Breast epithelium (tissue), 4 donors: ENCODE data around the gene SLC10A3. TPM values are rescaled to one million over a fixed set of nuclear protein-coding genes. Genes with fewer than 3 reads are reported as not detected.
"Not testable (repeated sequence)": the region's sequence is repeated elsewhere in the genome, so short reads cannot be mapped to it uniquely, and the experiment has no call there.

Source experiments
- DNase-seq, 2 donors: peaks; one replicate each; pipeline ENCODE4 v3.0.0-alpha.2; 2019; ENCODE audit warnings: low spot score in 2 of 2
- H3K27ac ChIP-seq, 2 donors: fragments of 200-600 bp; sonication (generic) in 1 of 2; one replicate each; pipeline ENCODE4 v1.5.1; 2016 to 2019; ENCODE audit warnings: mild to moderate bottlenecking in 1 of 2
- H3K27me3 ChIP-seq, 2 donors: fragments of 200-600 bp; sonication (generic) in 1 of 2; one replicate each; pipeline versions ENCODE4 v1.5.1 to v1.6.0; 2017 to 2019; ENCODE audit warnings: control low read depth in 1 of 2, mild to moderate bottlenecking in 1 of 2
- H3K36me3 ChIP-seq: fragments of 200-600 bp; one replicate; pipeline ENCODE4 v1.5.1; 2019
- H3K4me1 ChIP-seq, 2 donors: fragments of 200-600 bp; sonication (generic); one replicate each; pipeline ENCODE4 v1.5.1; 2016 to 2019; ENCODE audit warnings: control low read depth in 1 of 2
- H3K4me3 ChIP-seq, 3 donors: fragments of 200-600 bp; sonication (generic); 1 replicate in 2 of 3; 2 replicates in 1 of 3; pipeline ENCODE4 v1.5.1; 2016 to 2019; ENCODE audit warnings: mild to moderate bottlenecking in 3 of 3, moderate library complexity in 2 of 3
- H3K9me3 ChIP-seq, 2 donors: fragments of 200-600 bp; sonication (generic) in 1 of 2; one replicate each; pipeline ENCODE4 v1.5.1; 2016 to 2019; ENCODE audit warnings: control low read depth in 1 of 2
- CTCF ChIP-seq, 3 donors: fragments of 450-650 bp; IDR thresholded peaks; one replicate each; pipeline ENCODE4 v1.5.1; 2016 to 2017; ENCODE audit warnings: antibody characterized with exemption in 3 of 3, mild to moderate bottlenecking in 3 of 3, moderate library complexity in 3 of 3
- POLR2A ChIP-seq: fragments of 450-650 bp; IDR thresholded peaks from one replicate; pipeline ENCODE4 v1.6.1; 2016; ENCODE audit warnings: antibody characterized with exemption, mild to moderate bottlenecking, moderate library complexity
- POLR2AphosphoS5 ChIP-seq, 3 donors: sonication (generic); formaldehyde crosslinking; IDR thresholded peaks; one replicate each; pipeline ENCODE4 v1.6.1; 2017; ENCODE audit warnings: antibody characterized with exemption in 3 of 3
- intact Hi-C: fragments of 100-400 bp; cut with DNase I; formaldehyde crosslinking; loops from one replicate; pipeline ENCODE4 v1.15.1; 2023; ENCODE audit warnings: low total_unique reads
- total RNA-seq, 3 donors: library from RNA; depleted of rRNA; stranded (reverse); fragments of >200 nt; gene quantifications; one replicate each; pipeline ENCODE4 v1.1.0, GENCODE V29; 2016

Gene SLC10A3
- total RNA-seq, 3 donors from 2014 or later: 17.0 to 24.0 (median 19.5) TPM

GRCh38 chrX:154502989-154503388 lies 12.6 kb upstream of the SLC10A3 start:
- Histone ChIP-seq H3K27me3 (peaks cover 0 to 32% of the 10 kb centered on the region in 2 donors), H3K27ac (no peak overlapping the region), H3K4me3 (no peak overlapping the region), H3K9me3 (no peaks in the 10 kb centered on the region), H3K4me1 (no peaks in the 10 kb centered on the region), H3K36me3 (no peaks in the 10 kb centered on the region)
- intact Hi-C loops: no loop called here
- no peak for DNase-seq
- no peak for TF ChIP-seq POLR2AphosphoS5 (IDR thresholded peaks at IDR 0.05)
- TF ChIP-seq POLR2A: no peak
- TF ChIP-seq CTCF (IDR thresholded peaks at IDR 0.05): no peak

- Histone ChIP-seq H3K27ac (no peak overlapping the region), H3K4me3 (no peak overlapping the region), H3K27me3 (peaks cover 0 to 24% of the 10 kb centered on the region in 2 donors), H3K36me3 (no peaks in the 10 kb centered on the region), H3K9me3 (no peaks in the 10 kb centered on the region), H3K4me1 (no peaks in the 10 kb centered on the region)
- TF ChIP-seq POLR2A (no peak), CTCF (IDR thresholded peaks at IDR 0.05) (no peak), POLR2AphosphoS5 (IDR thresholded peaks at IDR 0.05) (no peak)
- intact Hi-C loops: no loop called here
- no peak for DNase-seq
These were observed 11.7 kb upstream of the SLC10A3 start for GRCh38 chrX:154502098-154502497.

DNA sequence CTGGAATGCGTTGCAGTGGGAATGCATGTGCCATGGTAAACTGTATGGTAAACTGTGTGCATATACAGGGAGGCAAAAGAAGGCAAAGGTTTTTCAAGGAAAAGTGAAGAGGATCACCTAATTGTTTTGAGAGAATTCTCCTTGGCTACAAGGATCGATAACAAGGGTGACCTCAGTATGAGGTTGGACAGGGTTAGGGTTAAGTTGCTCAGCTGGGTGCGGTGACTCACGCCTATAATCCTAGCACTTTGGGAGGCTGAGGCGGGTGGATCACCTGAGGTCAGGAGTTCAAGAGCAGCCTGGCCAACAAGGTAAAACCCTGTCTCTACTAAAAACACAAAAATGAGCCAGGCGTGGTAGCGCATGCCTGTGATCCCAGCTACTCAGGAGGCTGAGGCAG lies 11.0 kb upstream of the SLC10A3 start:
- H3K36me3 ChIP-seq, H3K4me1 ChIP-seq, H3K9me3 ChIP-seq, DNase-seq, H3K4me3 ChIP-seq, intact Hi-C loops, H3K27ac ChIP-seq: not testable (repeated sequence)
- peaks cover 0 to 17% of the 10 kb centered on the region in 2 donors for H3K27me3 ChIP-seq

DNA sequence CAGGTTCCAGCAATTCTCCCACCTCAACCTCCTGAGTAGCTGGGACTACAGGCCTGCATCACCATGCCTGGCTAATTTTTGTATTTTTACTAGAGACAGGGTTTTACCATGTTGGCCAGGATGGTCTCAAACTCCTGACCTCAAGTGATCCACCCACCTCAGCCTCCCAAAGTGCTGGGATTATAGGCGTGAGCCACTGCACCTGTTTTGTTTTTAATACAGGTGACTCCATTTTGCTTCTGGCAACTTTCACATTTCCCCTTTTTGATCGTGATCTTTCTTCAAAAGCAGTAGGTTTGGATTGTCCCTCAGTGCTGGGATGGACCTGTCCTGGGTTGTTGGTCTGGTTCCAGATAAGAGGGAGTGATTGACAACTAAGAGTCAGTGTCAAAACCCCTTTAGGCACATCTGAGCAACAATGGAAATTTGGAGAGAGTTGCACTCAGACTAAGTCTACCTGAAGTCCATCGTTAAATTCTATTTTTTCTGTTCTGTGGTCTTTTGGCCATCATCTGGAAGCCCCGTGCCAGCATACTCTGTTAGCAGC lies 6.2 kb upstream of the SLC10A3 start:
- H3K4me1 ChIP-seq, intact Hi-C loops, H3K4me3 ChIP-seq, H3K27ac ChIP-seq, H3K36me3 ChIP-seq, H3K27me3 ChIP-seq, DNase-seq, H3K9me3 ChIP-seq: not testable (repeated sequence)

DNA sequence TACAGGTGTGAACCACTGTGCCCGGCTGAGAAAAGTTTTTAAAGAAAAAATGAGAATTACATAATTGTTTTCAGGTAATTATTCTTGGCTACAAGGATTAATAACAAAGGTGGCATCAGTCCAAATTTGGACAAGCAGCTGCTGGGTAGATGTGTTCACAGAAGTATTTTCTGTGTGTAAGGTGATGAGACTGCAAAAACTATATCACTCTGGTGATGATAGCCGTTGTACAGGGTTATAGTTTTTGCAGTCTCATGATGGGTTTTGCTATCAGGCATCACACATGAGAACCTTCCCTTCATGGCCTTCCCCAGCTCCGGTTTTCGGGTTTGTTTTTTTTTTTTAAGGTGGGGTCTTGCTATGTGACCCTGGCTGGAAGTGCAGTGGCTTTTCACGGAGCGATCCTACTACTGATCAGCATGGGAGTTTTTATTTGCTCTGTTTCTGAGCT lies 5.1 kb upstream of the SLC10A3 start:
- Histone ChIP-seq H3K27ac (no peak overlapping the region), H3K4me3 (no peak overlapping the region), H3K36me3 (no peaks in the 10 kb centered on the region), H3K27me3 (peaks cover 0 to 7% of the 10 kb centered on the region in 2 donors), H3K4me1 (no peaks in the 10 kb centered on the region), H3K9me3 (no peaks in the 10 kb centered on the region)
- no peak for DNase-seq
- intact Hi-C loops: no loop called here
- no peak for TF ChIP-seq CTCF (IDR thresholded peaks at IDR 0.05)

GRCh38 chrX:154494715-154495114 lies 4.3 kb upstream of the SLC10A3 start:
- no peaks in the 10 kb centered on the region for H3K36me3 ChIP-seq
- intact Hi-C loops: no loop called here
- H3K27ac ChIP-seq: no peak overlapping the region
- H3K9me3 ChIP-seq: no peaks in the 10 kb centered on the region
- DNase-seq: no peak
- TF ChIP-seq POLR2AphosphoS5 (IDR thresholded peaks at IDR 0.05) (no peak), POLR2A (no peak), CTCF (IDR thresholded peaks at IDR 0.05) (no peak)
- H3K27me3 ChIP-seq: peaks cover 0 to 7% of the 10 kb centered on the region in 2 donors
- H3K4me3 ChIP-seq: no peak overlapping the region
- H3K4me1 ChIP-seq: no peaks in the 10 kb centered on the region
